ENCODE results near the gene QKI.
"Not testable (repeated sequence)": the region's sequence is repeated elsewhere in the genome, so short reads cannot be mapped to it uniquely, and the experiment has no call there.

QKI gene

DNA sequence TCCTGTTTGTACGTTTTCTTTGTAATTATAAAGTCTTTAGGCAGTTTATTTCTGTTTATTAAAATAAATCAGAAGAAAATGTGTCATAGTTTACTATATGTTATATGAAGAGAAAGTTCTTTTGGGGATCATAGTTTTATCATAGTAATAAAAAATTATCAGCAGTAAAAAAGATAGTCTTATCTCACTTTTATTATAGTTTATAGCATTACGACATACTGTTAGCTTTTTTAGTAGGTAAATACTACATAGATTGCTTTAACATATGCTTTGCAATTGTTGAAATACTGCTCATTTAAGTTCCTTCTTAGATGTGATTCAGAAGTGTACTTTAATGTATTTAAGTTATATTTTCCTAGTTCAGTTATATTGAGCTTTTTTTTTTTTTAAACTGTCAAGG, 13.9 kb downstream of the QKI start:
- DNase-seq (ENCODE audit: low read depth in 2 of 2): no peak
- H3K4me3 ChIP-seq (replicated peaks in 1 of 2; ENCODE audit: low read depth in 2 of 2, low read length in 2 of 2): no peak overlapping the region
- TF ChIP-seq, protein P1, sequence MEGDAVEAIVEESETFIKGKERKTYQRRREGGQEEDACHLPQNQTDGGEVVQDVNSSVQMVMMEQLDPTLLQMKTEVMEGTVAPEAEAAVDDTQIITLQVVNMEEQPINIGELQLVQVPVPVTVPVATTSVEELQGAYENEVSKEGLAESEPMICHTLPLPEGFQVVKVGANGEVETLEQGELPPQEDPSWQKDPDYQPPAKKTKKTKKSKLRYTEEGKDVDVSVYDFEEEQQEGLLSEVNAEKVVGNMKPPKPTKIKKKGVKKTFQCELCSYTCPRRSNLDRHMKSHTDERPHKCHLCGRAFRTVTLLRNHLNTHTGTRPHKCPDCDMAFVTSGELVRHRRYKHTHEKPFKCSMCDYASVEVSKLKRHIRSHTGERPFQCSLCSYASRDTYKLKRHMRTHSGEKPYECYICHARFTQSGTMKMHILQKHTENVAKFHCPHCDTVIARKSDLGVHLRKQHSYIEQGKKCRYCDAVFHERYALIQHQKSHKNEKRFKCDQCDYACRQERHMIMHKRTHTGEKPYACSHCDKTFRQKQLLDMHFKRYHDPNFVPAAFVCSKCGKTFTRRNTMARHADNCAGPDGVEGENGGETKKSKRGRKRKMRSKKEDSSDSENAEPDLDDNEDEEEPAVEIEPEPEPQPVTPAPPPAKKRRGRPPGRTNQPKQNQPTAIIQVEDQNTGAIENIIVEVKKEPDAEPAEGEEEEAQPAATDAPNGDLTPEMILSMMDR (IDR thresholded peaks at IDR 0.05; ENCODE audit: low read depth, low read length): no peak

DNA sequence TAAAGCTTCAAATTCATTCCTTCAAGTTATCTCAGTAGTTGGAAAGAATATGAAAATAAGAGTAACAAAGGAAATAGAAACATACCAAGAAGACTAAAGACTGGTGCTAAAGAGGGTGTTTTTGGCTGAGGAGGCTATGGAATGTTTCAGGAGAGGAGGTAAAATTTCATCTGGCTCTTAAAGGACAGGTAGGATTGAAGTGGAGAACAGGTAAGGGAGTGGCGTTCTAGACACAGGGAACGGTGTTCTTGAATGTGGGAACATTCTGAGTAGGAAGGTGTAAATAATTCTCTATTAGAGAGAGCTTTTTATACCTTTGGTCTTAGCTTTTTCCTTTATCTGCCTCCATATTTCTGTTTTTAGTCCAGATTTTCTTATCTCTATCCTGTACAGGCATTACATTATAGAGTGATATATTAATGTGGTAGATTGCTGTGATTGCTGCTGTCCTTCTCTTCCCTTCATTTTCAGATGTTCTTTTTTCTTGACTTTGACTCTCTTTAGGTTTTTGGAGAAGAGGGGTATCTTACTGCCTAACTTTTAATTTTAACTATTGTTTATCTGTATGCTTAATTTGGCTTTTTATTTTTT, 15.4 kb downstream of the QKI start:
- TF ChIP-seq, protein P1 (IDR thresholded peaks at IDR 0.05; ENCODE audit: low read depth, low read length): no peak
- no peak overlapping the region for H3K4me3 ChIP-seq (replicated peaks in 1 of 2; ENCODE audit: low read depth in 2 of 2, low read length in 2 of 2)
- DNase-seq (ENCODE audit: low read depth in 2 of 2): no peak

DNA sequence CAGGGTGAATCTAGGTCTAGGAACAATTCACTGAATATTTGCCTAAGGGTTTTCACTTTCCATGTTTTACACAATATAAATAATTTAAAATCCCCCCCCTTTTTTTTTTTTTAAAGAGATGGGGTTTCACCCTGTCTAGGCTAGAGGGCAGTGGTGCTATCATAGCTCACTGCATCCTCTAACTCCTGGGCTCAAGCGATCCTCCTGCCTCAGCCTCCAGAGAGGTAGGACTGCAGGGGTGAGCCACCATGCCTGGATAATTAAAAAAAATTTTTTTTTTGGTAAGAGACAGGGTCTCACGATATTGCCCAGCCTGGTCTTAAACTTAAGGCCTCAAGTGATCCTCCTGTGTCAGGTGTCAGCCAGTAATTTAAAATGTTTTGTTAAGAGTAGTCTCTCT, 17.8 kb downstream of the QKI start:
- TF ChIP-seq, protein P1 (IDR thresholded peaks at IDR 0.05; ENCODE audit: low read depth, low read length): no peak
- H3K4me3 ChIP-seq (replicated peaks in 1 of 2; ENCODE audit: low read depth in 2 of 2, low read length in 2 of 2): no peak overlapping the region
- DNase-seq (ENCODE audit: low read depth in 2 of 2): no peak

DNA sequence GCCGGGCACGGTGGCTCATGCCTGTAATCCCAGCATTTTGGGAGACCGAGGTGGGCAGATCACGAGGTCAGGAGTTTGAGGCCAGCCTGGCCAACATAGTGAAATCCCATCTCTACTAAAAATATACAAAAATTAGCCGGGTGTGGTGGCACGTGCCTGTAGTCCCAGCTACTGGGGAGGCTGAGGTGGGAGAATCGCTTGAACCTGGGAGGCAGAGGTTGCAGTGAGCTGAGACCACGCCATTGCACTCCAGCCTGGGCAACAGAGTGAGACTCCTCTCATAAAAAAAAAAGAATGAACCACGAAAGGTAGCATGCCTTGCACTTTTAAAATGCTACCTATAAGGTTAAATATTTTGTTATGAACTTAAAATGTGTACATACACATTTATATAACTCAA, 19.0 kb downstream of the QKI start:
- DNase-seq (ENCODE audit: low read depth in 2 of 2); H3K4me3 ChIP-seq (replicated peaks in 1 of 2; ENCODE audit: low read depth in 2 of 2, low read length in 2 of 2): not testable (repeated sequence)

DNA sequence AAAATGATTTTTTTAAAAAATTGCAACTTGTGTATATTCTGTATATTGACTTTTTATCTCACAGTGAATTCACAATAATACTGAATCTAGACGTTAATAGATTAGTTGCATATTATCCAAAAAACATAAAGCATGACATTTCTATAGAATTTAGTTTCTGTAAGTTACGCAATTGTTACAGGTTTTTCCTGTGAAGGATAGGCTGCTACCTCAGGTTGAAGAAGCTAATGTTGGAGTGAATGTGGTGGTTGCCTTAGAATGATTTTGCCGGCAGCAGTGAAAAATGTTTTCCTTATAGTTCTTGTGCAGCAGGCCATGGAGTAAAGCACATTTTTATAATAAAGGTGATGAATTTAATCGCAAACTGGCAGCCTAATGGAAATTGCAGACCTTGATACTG, 20.5 kb downstream of the QKI start:
- TF ChIP-seq, protein P1 (IDR thresholded peaks at IDR 0.05; ENCODE audit: low read depth, low read length): no peak
- H3K4me3 ChIP-seq (replicated peaks in 1 of 2; ENCODE audit: low read depth in 2 of 2, low read length in 2 of 2): no peak overlapping the region
- no peak for DNase-seq (ENCODE audit: low read depth in 2 of 2)

DNA sequence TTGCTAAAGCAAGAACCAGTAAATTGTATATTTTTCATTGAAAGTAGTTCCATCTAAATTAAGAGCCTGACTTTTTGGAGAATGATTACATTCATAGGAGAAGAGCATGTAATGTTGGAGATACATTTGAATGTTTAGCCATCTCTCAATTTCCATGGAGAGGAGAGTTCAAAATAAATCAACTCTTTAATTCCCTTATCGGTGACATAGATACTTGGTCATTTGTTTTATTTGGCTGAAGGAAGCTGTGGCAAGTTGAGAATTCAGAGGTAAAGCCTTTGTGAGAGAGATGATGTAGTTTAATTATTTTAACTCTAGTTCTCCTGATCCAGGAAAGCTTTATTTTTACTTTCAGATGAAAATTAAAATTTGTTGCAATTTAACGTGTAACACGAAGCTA, 22.3 kb downstream of the QKI start:
- no peak for DNase-seq (ENCODE audit: low read depth in 2 of 2)
- no peak overlapping the region for H3K4me3 ChIP-seq (replicated peaks in 1 of 2; ENCODE audit: low read depth in 2 of 2, low read length in 2 of 2)
- TF ChIP-seq, protein P1 (IDR thresholded peaks at IDR 0.05; ENCODE audit: low read depth, low read length): no peak

DNA sequence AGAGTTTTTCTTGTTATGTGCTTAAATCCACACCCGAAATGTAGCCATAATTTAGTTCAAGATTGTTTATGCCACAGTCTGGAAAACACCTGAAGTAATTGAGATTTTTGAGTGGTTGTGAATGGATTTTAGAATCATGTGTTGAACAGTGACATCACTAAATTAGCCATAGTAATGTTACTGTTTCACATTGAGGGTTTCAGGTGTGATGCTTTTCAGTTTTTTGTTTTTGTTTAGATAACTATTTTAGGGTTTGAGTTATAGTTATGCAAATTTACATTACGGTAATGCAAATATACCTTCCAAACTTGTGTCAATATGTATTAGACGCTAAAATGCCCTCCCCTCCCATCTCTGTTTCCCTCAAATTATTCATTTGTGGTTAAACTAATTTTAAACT, 22.9 kb downstream of the QKI start:
- TF ChIP-seq, protein P1 (IDR thresholded peaks at IDR 0.05; ENCODE audit: low read depth, low read length): no peak
- no peak for DNase-seq (ENCODE audit: low read depth in 2 of 2)
- H3K4me3 ChIP-seq (replicated peaks in 1 of 2; ENCODE audit: low read depth in 2 of 2, low read length in 2 of 2): no peak overlapping the region

All from cardiac fibroblast (primary cell).